NCI-H2081 treated with DMSO at 0.1 percent for 48 hours (cell line): ENCODE data around the gene KAT14.
"Not testable (repeated sequence)": the region's sequence is repeated elsewhere in the genome, so short reads cannot be mapped to it uniquely, and the experiment has no call there.

Experiments
- DNase-seq: peaks from one replicate; lab custom pipeline; 2025; lab: John Stamatoyannopoulos, UW

Gene KAT14

GRCh38 chr20:18137412-18138265 is at the start of gene KAT14, which contains the start of gene PET117:
Gene KAT14 (plus strand): TSS chr20:18137863. CDS start chr20:18142661, 4,798 bp downstream.
Gene PET117 (plus strand): TSS chr20:18137863. CDS start chr20:18137956, 93 bp downstream.
- peak; percentile 55 for DNase-seq

GRCh38 chr20:18088298-18088697 is 49.4 kb upstream of the KAT14 start:
- not testable (repeated sequence) for DNase-seq

- not testable (repeated sequence) for DNase-seq
These were observed 48.8 kb upstream of the KAT14 start for GRCh38 chr20:18088841-18089240.

- DNase-seq: no peak
These were observed 47.6 kb upstream of the KAT14 start for GRCh38 chr20:18090044-18090443.

- no peak for DNase-seq
These were observed 47.2 kb upstream of the KAT14 start for GRCh38 chr20:18090477-18090876.

- DNase-seq: no peak
These were observed 46.0 kb upstream of the KAT14 start for GRCh38 chr20:18091623-18092022.

- no peak for DNase-seq
These were observed 44.8 kb upstream of the KAT14 start for GRCh38 chr20:18092890-18093289.

- DNase-seq: no peak
These were observed 44.3 kb upstream of the KAT14 start for GRCh38 chr20:18093388-18093787.

GRCh38 chr20:18094191-18094590 is 43.5 kb upstream of the KAT14 start:
- no peak for DNase-seq

GRCh38 chr20:18100569-18100968 is 37.1 kb upstream of the KAT14 start:
- DNase-seq: not testable (repeated sequence)

GRCh38 chr20:18101125-18101810 is 36.4 kb upstream of the KAT14 start:
- DNase-seq: no peak

GRCh38 chr20:18103497-18103896 is 34.2 kb upstream of the KAT14 start:
- peak; percentile 11 for DNase-seq

- DNase-seq: no peak
These were observed 29.3 kb upstream of the KAT14 start for GRCh38 chr20:18108326-18108725.

- not testable (repeated sequence) for DNase-seq
These were observed 9.1 kb upstream of the KAT14 start for GRCh38 chr20:18128574-18128973.

- no peak for DNase-seq
These were observed 5.0 kb upstream of the KAT14 start for GRCh38 chr20:18132663-18133062.

- DNase-seq: no peak
These were observed 3.7 kb upstream of the KAT14 start for GRCh38 chr20:18133962-18134361.

GRCh38 chr20:18138266-18138582 is 561 bp downstream of the KAT14 start:
- no peak for DNase-seq

- DNase-seq: no peak
These were observed 1.2 kb downstream of the KAT14 start for GRCh38 chr20:18138639-18139583.

GRCh38 chr20:18139832-18140231 is 2.2 kb downstream of the KAT14 start:
- no peak for DNase-seq

- DNase-seq: no peak
These were observed 7.0 kb downstream of the KAT14 start for GRCh38 chr20:18144541-18145099.

GRCh38 chr20:18154342-18154741 is 16.7 kb downstream of the KAT14 start:
- DNase-seq: no peak

GRCh38 chr20:18156045-18156444 is 18.4 kb downstream of the KAT14 start:
- DNase-seq: no peak
